HEK293T (cell line): Measurements from ENCODE around the gene TASOR2.

ENCODE experiments used
- BHLHE40 ChIP-seq: fragments of 450-650 bp; IDR thresholded peaks from 2 replicates; pipeline ENCODE4 v1.6.1; 2016; ENCODE audit warnings: mild to moderate bottlenecking, moderate library complexity, borderline replicate concordance
- ELF4 ChIP-seq: fragments of 450-650 bp; IDR thresholded peaks from 2 replicates; pipeline ENCODE4 v1.6.1; 2017; ENCODE audit warnings: antibody characterized with exemption
- FOXA1 ChIP-seq: fragments of 450-650 bp; IDR thresholded peaks from 2 replicates; pipeline ENCODE4 v1.6.1; 2016; ENCODE audit warnings: mild to moderate bottlenecking
- FOXK2 ChIP-seq: fragments of 450-650 bp; IDR thresholded peaks from 2 replicates; pipeline ENCODE4 v1.6.1; 2016; ENCODE audit warnings: mild to moderate bottlenecking
- LEF1 ChIP-seq: fragments of 450-650 bp; IDR thresholded peaks from 2 replicates; pipeline ENCODE4 v1.6.1; 2017; ENCODE audit warnings: mild to moderate bottlenecking, borderline replicate concordance
- PKNOX1 ChIP-seq: fragments of 450-650 bp; IDR thresholded peaks from 2 replicates; pipeline ENCODE4 v1.6.1; 2016
- SP1 ChIP-seq: fragments of 450-650 bp; IDR thresholded peaks from 2 replicates; pipeline ENCODE4 v1.6.1; 2017
- SUZ12 ChIP-seq: fragments of 450-650 bp; IDR thresholded peaks from 2 replicates; pipeline ENCODE4 v1.6.1; 2016; ENCODE audit warnings: mild to moderate bottlenecking
- TARDBP ChIP-seq: fragments of 450-650 bp; IDR thresholded peaks from 2 replicates; pipeline ENCODE4 v1.6.1; 2016
- ZNF384 ChIP-seq: fragments of 450-650 bp; IDR thresholded peaks from 2 replicates; pipeline ENCODE4 v1.6.1; 2016

GRCh38 chr10:5639066-5639465, 45.6 kb upstream of the TASOR2 start:
- TF ChIP-seq FOXA1 = no peak
- no peak for TF ChIP-seq PKNOX1
- TF ChIP-seq SUZ12 = no peak
- TF ChIP-seq BHLHE40 = no peak
- TF ChIP-seq ZNF384 = no peak
- no peak for TF ChIP-seq ELF4
- no peak for TF ChIP-seq LEF1
- no peak for TF ChIP-seq SP1
- TF ChIP-seq TARDBP = no peak
- TF ChIP-seq FOXK2 = no peak
